Epidermal melanocyte (primary cell): Measurements from ENCODE around the gene ANTXR1.

Source experiments
- DNase-seq: peaks from one replicate; pipeline ENCODE4 v3.0.0; 2011; ENCODE audit warnings: low spot score; ENCODE audit not compliant: insufficient read length

Gene ANTXR1

DNA sequence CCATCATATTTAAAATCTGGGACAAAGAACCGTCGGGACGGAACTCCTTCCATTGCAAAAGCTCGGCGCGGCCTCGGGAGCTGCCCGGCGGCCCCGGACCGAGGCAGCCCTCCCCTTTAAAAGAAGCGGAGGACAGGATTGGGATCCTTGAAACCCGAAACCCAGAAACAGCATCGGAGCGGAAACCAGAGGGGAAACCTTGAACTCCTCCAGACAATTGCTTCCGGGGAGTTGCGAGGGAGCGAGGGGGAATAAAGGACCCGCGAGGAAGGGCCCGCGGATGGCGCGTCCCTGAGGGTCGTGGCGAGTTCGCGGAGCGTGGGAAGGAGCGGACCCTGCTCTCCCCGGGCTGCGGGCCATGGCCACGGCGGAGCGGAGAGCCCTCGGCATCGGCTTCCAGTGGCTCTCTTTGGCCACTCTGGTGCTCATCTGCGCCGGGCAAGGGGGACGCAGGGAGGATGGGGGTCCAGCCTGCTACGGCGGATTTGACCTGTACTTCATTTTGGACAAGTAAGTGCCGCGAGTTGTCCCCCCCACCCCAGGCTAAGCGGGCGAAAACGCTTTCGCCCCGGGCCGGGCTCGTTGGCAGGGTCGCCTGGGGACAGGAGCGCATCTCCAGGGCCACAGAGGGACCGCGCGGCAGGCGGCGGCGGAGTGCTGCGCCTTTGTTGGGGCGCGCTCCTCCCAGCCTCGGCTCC lies at the start of gene ANTXR1:
Gene ANTXR1, plus strand, starts transcription at position 38 of the 698 bp plus-strand sequence. Its CDS starts 321 bp downstream, at position 359.
- peak; percentile 71 for DNase-seq

DNA sequence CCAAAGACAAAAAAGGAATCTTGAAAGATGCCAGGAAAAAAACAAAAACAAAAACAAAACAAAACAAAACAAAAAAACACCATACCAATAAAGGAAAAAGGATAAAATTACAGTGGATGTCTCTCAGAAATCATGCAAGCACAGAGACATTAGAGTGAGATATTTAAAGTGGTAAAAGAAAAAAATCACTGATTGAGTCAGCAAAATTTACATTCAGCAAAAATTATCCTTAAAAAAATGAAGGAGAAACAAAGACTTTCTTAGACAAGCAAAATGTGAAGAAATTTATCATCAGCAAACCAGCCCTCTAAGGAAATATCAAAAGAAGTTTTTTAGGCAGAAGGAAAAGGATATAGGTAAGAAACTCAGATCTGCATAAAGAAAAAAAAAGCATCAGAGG lies 48.7 kb upstream of the ANTXR1 start:
- DNase-seq = no peak

DNA sequence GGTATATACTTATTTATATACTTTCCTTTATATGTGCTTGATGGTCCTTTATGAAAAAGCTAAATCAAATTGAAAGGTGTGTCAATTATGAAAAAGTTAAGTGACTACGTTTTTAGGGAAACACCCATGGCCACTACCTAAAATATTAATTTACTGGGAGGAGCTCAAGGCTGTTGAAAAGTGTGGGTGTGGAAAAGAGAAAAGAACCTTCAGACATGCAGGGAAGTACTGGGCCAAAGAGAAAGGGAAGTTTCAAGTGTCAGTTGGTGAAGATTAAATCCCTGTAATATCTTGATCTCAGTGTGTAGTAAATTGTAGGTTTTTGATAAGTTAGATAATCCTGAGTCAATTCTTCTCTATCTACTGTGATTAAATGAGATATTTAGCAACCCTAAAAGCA lies 44.8 kb upstream of the ANTXR1 start:
- DNase-seq = no peak

DNA sequence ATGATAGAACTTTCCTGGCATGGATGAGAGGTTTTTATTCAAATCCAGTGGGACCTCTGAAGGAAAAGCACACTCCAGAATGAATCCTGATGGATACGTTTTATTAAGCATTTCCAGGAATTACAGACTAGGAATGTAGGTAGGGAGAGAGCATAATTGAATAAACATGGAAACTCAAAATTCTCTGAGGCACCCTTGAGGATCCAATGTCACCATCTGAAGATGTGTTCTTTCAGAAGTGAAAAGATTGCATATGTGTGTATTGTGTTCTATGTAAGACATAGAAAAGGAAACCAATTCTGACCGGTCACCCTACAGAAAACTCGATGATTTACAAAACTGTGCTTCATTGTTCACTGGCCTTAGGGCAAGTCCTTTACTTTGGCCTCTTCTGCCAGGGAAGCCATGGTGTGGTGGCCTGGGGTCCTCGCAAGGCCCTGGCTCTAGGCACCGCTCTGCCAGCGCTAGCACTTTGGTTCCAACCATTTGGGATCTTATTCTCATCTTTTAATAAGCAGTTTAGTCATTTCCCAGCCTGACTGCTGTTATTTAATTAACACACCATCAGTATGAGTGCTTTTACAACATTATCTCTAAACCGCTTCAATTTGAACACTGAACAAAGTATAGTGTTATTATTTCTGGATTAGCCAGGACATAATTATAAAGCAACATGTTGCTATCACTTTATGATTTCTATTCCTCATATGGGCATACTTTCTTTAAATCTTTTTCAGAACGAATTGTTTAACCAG lies 43.1 kb upstream of the ANTXR1 start:
- DNase-seq = no peak

DNA sequence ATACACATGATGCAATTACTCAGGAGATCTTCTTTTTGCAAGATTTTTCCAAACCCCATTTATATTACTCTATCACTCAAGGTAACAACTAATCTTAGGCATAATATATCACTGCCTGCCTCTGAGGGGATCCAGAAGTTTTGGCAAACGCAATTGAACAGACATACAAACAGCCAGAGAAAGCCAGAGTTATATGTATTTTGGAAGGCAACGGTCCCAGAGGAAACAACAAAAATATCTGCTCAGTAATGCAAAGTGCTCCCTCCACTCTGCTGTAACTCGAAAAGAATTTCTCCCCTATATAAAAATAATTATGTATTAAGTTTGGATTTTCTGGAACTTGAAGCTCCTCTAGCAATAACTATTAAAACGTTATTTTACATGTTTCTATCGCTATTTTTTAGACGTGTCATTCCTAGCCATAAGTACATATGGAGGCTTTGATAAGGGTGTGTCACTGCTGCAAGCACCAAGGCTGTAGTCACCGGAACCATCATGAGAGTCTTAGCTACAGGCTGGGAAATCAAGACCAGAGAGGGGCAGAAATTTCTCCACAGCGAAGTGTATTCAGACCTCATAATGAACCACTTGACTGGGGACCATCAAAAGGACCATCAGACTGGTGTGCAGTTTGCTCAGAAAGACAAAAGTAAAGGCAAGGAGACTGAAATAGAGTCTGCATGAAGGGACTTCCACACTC lies 42.3 kb upstream of the ANTXR1 start:
- DNase-seq = no peak

DNA sequence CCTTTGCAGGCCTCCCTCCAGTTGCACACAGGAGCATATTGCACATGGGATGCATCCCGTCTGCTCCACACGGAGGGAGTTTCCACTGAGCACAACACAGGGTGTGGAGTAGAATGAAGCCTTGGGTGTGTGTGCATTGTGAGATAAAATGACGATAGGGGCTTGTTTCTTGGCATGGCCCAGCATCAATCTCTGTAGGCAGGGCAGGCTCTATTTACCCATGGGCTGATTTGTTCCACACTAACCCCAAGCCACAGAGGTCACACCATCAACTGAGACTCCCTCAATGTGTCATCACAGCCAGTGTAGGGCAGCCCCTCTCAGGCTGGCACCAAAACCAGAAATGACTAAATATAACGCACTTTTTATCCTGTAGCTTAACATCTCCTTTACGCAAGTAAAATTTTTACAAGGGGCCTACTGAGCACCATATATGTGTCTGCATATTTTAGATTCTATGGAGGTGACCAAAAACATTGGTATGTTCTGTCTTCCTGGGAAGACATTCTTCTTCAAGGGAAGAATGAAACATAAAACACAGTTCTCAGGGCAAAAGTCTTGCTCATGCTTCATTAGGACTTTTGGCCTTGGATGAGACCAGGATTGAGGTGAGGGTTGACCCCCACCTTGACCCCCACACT lies 41.3 kb upstream of the ANTXR1 start:
- peak; percentile 33 for DNase-seq

DNA sequence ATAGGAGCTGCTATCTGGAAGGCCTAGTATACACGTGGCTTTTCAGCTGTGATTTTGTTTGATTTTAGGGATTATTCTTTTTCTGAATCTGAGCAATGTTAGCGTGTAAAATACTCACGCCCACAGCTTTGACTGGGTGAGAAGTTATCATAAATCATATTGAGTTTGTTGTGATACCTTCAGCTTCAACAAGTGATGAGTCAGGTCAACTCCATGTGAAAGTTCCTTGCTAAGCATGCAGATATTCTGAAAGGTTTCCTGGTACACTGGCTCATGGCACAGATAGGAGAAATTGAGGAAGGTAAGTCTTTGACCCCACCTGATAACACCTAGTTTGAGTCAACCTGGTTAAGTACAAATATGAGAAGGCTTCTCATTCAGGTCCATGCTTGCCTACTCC lies 38.7 kb upstream of the ANTXR1 start, which contains the start of gene GKN1:
Gene GKN1, plus strand, starts transcription at position 386 of the 400 bp plus-strand sequence. CDS start 42 bp downstream, outside the sequence.
- no peak for DNase-seq

DNA sequence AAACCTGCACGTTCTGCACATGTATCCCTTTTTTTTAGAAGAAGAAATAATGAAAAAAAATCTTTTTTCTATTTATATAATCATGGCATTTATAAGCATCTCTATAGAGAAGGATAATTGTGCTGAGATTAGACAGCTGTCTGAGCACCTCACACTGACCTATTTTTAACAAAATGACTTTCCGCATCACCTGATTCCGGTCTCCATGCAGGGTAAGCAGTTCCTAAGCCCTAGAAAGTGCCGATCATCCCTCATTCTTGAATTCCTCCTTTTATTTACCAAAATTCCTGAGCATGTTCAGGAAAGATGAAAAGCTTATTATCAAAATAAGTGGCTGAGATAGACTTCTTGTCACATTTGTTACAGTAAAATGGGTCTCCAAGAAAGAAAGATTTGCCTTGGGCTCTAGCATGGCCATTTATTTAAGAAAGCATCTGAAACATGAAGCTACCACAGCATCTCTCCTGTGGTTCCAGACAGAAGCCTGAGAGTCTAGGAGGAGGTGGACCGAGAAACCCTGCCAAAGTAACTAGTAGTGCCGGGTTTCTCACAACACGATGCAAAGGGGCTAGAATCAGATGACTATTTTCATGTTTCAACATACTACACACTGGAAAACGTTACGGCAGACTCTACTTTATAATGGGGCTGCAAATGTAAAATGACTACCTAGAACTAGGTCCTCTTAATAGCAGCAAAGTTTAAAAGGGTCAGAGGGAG lies 37.9 kb upstream of the ANTXR1 start:
- no peak for DNase-seq

DNA sequence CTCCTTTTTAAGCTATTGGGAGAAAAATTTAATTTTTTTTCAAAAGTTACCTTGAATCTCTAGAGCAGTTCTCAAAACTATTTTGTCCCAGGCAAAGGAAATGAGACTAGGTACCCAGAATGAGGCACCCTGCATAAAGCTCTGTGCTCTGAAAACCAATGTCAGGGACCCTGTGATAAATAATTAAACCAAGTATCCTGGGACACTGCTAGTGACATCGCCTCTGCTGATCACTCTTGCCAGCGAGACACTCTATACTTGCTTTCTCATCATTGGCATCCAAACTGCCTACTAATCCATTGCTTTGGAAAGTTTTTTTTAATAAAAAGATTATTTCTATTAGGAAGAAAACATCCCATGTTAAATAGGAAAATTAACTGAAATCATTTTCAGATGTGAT lies 37.1 kb upstream of the ANTXR1 start:
- no peak for DNase-seq

DNA sequence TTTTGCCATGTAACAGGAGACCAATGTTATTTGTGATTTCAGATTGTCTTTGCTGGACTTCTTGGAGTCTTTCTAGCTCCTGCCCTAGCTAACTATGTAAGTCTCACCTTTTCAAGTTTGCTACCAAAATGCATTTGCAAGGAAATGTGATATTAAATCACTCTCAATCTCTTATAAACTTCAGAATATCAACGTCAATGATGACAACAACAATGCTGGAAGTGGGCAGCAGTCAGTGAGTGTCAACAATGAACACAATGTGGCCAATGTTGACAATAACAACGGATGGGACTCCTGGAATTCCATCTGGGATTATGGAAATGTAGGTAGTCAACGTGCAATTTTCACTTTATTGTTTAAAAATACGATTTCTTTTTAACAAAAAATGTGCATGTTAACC lies 35.5 kb upstream of the ANTXR1 start:
- DNase-seq = no peak

DNA sequence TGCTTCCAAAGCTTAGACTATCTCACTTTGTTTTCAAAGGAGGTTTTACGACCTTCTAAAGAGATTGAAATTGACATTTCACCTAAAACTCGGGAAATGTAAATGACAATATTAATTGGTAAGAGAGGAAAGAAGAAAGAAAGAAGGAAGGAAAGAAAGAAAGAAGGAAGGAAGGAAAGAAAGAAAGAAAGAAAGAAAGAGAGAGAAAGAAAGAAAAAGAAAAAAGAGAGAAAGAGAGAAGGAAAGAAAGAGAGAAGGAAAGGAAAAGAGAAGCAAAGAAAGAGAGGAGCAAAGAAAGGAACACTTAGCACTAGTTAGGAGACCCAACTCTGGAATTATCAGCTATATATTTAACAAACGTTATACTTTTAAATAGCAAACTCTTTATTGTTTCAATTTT lies 34.9 kb upstream of the ANTXR1 start:
- no peak for DNase-seq

DNA sequence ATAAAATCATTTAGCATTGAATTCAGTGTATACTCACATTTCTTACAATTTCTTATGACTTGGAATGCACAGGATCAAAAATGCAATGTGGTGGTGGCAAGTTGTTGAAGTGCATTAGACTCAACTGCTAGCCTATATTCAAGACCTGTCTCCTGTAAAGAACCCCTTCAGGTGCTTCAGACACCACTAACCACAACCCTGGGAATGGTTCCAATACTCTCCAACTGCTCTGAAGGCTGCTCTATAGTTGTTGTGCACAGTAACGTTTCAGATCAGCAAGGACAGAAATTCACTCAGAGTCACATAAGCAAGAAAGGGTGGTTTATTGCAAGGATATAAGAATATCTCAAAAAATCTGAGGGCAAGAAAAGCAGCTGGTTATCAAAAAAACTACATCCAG lies 32.0 kb upstream of the ANTXR1 start:
- no peak for DNase-seq

DNA sequence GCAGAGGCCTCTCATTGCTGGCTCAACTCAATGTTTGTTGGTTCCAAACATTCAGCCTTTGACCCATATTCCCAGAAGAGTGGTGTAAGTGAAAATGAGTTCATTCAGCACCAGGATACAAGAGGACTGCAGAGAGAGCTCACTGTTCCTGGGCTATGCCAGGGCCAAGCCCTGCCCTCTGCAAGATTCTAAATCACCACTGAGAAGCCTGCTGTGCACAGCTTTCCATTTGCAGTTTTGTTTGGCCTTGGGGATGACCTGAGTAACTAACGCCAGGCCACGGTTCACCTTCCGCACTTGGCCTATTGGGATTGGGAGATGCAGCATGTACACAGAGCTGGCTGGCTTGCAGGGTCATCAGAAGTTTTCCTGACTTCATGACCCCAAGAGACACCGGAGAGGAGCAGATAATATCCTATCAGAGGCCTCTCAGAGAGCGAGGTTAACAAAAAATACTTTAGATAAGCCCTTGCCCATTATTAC lies 25.9 kb upstream of the ANTXR1 start:
- no peak for DNase-seq

DNA sequence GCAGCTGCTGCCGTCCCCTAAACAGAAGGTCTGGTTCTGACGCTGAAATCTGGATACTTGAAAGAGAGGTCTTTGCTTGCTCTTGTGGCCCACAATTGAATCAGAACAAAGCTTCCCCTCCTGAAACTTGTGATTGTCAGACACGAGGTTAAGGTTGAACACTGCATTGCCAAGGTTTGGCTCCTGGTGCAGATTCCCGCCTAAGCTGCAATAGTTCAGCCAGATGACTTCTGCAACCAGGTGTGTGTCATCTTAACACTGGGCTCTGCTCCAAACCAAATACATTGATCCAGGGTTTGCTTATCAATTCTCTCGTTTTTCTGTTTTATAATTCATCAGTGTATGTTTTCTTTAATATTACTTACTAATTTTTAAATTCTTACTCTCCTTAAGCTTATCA lies 23.9 kb upstream of the ANTXR1 start:
- no peak for DNase-seq

DNA sequence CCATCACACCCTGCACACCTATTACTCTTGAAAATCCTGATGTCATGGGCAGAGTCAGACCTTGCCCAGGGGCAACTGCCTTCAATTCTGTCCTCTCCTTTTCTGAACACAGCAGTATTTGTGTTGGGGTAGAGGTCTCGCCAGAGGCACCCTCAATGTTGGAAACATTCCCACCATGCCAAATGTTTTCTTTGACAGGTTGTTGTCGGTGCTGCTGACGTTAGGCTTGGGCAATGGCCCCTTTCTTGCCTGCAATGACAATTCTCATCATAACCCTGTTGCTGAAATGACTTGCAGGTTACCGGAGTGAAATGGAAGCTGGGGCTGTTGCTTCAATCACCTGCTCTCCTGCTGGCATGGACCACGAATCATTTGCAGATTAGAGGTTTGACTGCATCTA lies 20.6 kb upstream of the ANTXR1 start:
- no peak for DNase-seq

DNA sequence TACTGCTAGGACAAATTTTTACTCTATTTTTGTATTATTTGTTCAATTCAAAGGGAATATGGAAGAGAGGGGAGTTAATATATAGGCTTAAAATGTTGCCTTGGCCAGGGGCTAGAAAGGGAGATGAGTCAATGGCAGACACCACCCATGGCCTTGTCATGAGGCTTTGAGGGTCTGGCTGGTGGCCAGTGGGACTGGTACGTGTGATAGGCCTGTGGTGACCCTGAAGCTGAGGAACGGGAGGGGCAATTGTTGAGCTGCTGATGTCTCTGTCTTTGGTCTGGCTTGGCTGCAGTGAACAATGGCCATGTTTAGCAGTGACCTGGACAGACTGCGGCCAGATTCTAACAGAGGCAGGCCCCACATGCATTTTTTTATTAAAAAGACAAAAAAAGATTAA lies 20.0 kb upstream of the ANTXR1 start:
- DNase-seq = no peak

DNA sequence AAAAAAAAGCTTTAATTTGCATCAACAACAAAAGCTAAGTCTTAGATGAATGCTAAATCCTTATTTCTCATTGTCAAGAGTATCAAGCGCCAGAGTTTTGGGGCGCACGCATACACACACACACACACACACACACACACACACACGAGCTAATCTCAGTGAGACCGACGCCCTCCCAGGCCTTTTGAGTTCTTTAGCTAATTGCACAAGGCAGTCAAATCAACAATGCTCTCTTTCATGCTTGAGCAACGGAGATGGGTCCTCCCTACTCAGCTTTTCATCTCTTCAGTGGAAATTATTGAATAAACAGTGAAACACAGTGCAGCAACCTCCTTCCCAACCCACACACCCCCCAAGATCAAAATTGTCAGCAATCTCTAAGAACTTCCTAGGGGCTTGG lies 19.3 kb upstream of the ANTXR1 start:
- no peak for DNase-seq

DNA sequence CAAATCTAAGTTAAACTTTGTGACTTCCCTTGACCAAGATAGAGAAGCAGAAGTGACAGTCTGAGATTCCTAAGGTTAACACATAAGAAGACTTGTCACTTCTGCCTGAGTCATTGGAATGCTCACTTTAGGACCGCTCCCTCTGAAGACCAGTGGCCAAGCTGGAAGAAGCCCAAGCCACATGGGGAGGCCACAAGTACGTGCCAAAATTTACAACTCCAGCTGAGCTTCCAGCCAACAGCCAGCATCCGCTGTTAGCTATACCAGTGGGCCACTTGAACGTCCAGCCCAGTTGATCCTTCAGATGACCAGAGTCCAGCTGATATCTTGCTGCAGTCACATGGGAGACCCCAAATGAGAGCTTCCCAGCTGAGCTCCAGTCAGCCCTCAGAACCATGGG lies 18.1 kb upstream of the ANTXR1 start:
- no peak for DNase-seq

DNA sequence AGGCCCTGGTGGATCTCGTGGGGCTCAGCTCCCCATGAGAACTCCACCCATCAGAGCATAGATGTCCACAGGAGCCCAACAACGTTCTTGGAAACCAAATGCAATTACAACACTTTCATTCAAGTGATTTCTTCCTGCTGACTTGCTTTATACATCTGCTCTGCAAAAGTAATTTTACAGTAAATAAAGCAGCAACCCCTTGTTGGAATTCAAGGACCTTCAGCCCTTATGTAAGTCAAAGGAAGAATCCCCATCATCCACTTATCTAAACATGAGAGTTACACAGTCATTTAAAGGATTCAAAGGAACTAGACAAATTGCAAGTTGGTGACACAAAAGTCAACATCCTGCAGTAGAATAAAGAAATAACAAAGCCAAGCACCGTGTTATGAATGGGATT lies 17.1 kb upstream of the ANTXR1 start:
- no peak for DNase-seq

DNA sequence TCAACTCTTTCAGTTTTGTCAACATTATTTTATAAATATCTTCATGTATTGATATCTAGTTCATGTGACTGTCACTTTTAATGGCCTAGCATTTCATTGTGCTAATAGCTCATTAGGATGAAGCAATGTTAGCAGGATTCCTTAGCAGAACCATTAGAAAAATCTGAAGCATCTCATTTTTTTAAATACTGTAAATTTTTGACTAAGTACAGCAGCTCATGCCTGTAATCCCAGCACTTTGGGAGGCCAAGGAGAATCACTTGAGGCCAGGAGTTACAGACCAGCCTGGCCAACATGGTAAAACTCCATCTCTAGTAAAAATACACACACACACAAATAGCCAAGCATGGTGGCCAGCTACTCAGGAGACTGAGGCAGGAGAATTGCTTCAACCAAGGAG lies 15.6 kb upstream of the ANTXR1 start:
- DNase-seq = no peak

DNA sequence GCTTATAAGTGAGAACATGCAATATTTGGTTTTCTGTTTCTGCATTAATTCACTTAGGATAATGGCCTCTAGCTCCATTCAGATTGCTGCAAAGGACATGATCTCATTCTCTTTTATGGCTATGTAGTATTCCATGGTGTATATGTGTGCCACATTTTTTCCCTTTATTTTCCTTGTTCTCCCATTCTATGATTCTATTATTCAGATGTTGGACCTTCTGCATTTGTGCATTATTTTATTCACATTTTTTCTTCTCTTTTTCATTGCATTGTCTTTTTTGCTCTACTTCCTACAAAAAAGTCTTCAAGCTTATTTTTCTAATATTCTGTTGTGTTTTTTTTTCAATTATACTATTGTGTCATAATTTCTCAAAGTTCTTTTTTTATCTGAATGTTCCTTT lies 11.1 kb upstream of the ANTXR1 start:
- DNase-seq = no peak
